Lower lobe of right lung (tissue), 2 donors: Measurements from ENCODE around the gene IFI27L2. TPM values are rescaled to one million over a fixed set of nuclear protein-coding genes. Genes with fewer than 3 reads are reported as not detected.

Experiments
- ATAC-seq, 2 donors: fragments of 200-7000 bp; cut with Tn5 transposase; one replicate each; pipeline ENCODE4 v1.9.1; 2020 to 2022; ENCODE audit warnings: mild to moderate bottlenecking in 2 of 2, moderate library complexity in 2 of 2
- DNase-seq: peaks from one replicate; pipeline ENCODE4 v3.0.0-alpha.2; 2020
- H3K27ac ChIP-seq: fragments of 200-600 bp; one replicate; pipeline ENCODE4 v1.8.0; 2022
- H3K27me3 ChIP-seq: fragments of 200-600 bp; one replicate; pipeline ENCODE4 v1.8.0; 2022; ENCODE audit warnings: low read depth
- H3K36me3 ChIP-seq: fragments of 200-600 bp; one replicate; pipeline ENCODE4 v1.8.0; 2022; ENCODE audit warnings: mild to moderate bottlenecking
- H3K4me1 ChIP-seq: fragments of 200-600 bp; one replicate; pipeline ENCODE4 v1.8.0; 2022
- H3K4me3 ChIP-seq: fragments of 200-600 bp; one replicate; pipeline ENCODE4 v1.8.0; 2022; ENCODE audit warnings: mild to moderate bottlenecking
- H3K9me3 ChIP-seq: fragments of 200-600 bp; one replicate; pipeline ENCODE4 v1.8.0; 2022
- intact Hi-C: fragments of 100-400 bp; cut with DNase I; formaldehyde crosslinking; loops from one replicate; pipeline ENCODE4 v1.11.0; 2022
- total RNA-seq: library from RNA; stranded (reverse); fragmentation: NEBNext Ultra II Directional; extraction: Animal tissue kit (Norgen Biotek cat#: 25700); gene quantifications from one replicate; pipeline ENCODE4 v1.2.1, GENCODE V29; 2021
- TF ChIP-seq, protein P1 (sequence below): fragments of 200-600 bp; IDR thresholded peaks from one replicate; pipeline ENCODE4 v1.8.0; 2022; ENCODE audit warnings: antibody characterized with exemption, mild to moderate bottlenecking
- donor health status: DM: no; HTN: yes; CAD: no; lungs with severe emphysema.

The IFI27L2 gene
- total RNA-seq, 1 donor from 2014 or later = 49.7 TPM

DNA sequence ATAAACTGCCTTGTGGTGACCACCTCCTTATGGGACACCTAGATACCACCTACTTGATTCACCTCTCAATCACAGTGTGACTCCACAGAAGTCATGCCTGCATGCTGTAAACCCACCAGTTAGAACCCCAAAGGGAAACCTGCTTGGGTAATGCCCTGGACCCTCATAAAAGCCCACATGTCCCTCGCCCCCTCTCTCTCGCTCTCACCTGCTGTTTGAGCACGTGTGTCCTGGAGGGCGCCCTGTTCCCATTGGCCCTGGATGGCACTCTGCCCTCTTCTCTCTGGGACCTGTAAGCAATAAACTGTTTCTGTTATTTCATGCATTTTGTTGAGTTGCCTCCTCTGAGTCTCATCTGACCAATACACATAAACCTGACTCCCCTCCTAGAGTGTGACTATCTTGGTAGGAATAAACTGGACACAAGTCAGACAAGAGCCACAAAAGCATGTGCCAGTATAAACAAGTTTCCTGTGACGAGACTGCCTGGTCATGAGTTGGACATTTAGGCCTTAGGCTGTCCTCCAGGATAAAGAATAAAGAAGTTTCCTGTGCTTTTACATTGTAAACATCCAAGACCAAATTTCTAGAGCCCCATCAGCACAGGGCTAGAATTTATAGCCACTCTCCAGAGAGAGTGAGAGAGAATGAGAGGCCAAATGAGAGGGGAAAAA lies 8.6 kb downstream of the IFI27L2 start:
- intact Hi-C loops = no loop called here
- ATAC-seq = no peak

DNA sequence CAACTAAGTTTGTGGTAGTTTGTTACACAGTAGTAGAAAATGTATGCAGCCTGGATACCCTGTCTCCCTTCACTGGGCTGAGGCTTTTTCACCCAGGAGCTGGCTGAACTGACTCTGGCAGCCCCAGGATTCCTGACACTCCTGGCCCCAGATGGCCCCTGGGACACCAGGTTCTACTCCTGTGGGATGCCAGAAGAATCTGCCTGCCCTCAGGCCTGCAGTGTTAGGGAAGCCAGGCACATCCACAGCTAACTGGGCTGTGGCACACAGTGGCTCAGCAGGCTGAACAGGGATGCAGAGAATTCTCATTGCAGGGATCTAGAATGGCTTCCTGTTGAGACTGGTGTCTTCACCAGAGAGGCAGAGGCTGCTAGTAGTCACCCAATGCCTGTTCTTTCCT lies 10.3 kb downstream of the IFI27L2 start:
- ATAC-seq (no peak), DNase-seq (no peak)
- H3K4me3 ChIP-seq = no peak overlapping the region
- H3K27me3 ChIP-seq = no peaks in the 10 kb centered on the region
- H3K4me1 ChIP-seq = peaks cover 9% of the 10 kb centered on the region
- no peak overlapping the region for H3K27ac ChIP-seq
- intact Hi-C loops = no loop called here
- H3K36me3 ChIP-seq = peaks cover 7% of the 10 kb centered on the region
- TF ChIP-seq, protein P1, sequence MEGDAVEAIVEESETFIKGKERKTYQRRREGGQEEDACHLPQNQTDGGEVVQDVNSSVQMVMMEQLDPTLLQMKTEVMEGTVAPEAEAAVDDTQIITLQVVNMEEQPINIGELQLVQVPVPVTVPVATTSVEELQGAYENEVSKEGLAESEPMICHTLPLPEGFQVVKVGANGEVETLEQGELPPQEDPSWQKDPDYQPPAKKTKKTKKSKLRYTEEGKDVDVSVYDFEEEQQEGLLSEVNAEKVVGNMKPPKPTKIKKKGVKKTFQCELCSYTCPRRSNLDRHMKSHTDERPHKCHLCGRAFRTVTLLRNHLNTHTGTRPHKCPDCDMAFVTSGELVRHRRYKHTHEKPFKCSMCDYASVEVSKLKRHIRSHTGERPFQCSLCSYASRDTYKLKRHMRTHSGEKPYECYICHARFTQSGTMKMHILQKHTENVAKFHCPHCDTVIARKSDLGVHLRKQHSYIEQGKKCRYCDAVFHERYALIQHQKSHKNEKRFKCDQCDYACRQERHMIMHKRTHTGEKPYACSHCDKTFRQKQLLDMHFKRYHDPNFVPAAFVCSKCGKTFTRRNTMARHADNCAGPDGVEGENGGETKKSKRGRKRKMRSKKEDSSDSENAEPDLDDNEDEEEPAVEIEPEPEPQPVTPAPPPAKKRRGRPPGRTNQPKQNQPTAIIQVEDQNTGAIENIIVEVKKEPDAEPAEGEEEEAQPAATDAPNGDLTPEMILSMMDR = no peak
- peaks cover 11% of the 10 kb centered on the region for H3K9me3 ChIP-seq

More for the DNA sequence above, 8.6 kb downstream of the IFI27L2 start:
- Histone ChIP-seq H3K27ac (no peak overlapping the region), H3K4me3 (no peak overlapping the region), H3K36me3 (peaks cover 7% of the 10 kb centered on the region), H3K27me3 (no peaks in the 10 kb centered on the region), H3K4me1 (no peaks in the 10 kb centered on the region), H3K9me3 (peaks cover 11% of the 10 kb centered on the region)
- no peak for DNase-seq
- TF ChIP-seq, protein P1 = no peak

DNA sequence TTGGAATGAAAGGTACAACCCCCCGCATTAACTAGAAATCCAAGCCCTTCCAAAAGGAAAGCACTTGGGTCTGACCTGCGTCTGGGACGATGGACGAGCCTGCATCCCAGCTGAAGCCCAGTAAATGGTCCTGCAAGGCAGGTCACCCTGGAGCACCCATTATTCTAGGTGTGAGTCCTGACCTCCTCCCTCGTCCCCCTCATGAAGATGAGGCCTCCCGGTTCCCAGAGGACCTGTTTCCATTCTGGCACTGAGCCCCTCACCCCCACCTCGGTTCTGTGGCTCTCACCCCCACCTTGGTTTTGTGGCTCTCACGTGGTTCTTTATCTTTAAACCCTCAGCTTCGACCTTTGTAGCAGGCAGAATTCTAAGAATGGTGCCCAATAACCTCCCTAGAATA lies 11.5 kb downstream of the IFI27L2 start:
- DNase-seq = no peak
- intact Hi-C loops = no loop called here

GRCh38 chr14:94116701-94117100 lies 12.7 kb downstream of the IFI27L2 start:
- Histone ChIP-seq H3K27ac (peak overlapping the region; percentile 6), H3K4me3 (no peak overlapping the region), H3K9me3 (peaks cover 11% of the 10 kb centered on the region), H3K27me3 (no peaks in the 10 kb centered on the region), H3K36me3 (peaks cover 7% of the 10 kb centered on the region), H3K4me1 (peaks cover 9% of the 10 kb centered on the region)
- DNase-seq = no peak
- intact Hi-C loops = no loop called here
- TF ChIP-seq, protein P1 = no peak
- no peak for ATAC-seq

More for the DNA sequence above, 11.5 kb downstream of the IFI27L2 start:
- no peak for ATAC-seq
- Histone ChIP-seq H3K27me3 (no peaks in the 10 kb centered on the region), H3K4me1 (peaks cover 9% of the 10 kb centered on the region), H3K9me3 (peaks cover 11% of the 10 kb centered on the region), H3K36me3 (peaks cover 7% of the 10 kb centered on the region), H3K4me3 (no peak overlapping the region), H3K27ac (no peak overlapping the region)
- TF ChIP-seq, protein P1 = no peak

DNA sequence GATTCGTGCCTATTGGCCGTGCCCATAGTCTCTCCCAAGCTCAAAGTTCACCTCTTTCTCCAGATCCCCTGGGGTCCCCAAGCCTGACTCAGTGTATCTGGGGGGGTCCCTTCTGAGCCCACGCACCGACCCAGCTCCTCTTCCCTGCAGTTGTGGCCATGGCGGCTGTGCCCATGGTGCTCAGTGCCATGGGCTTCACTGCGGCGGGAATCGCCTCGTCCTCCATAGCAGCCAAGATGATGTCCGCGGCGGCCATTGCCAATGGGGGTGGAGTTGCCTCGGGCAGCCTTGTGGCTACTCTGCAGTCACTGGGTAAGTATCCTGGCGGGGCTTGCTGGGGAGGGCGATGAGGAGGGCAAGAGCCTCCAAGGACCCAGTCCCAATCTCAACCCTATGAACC lies 13.8 kb downstream of the IFI27L2 start:
- peak overlapping the region; percentile 89 for H3K27ac ChIP-seq
- intact Hi-C loops = no loop called here
- peaks cover 11% of the 10 kb centered on the region for H3K9me3 ChIP-seq
- no peak for ATAC-seq
- no peak overlapping the region for H3K4me3 ChIP-seq
- H3K4me1 ChIP-seq = peaks cover 9% of the 10 kb centered on the region
- TF ChIP-seq, protein P1 = no peak
- H3K27me3 ChIP-seq = no peaks in the 10 kb centered on the region
- peaks cover 7% of the 10 kb centered on the region for H3K36me3 ChIP-seq
- no peak for DNase-seq
